ENCODE results near the gene MAU2.

MAU2 gene

GRCh38 chr19:19305696-19306095 lies 14.9 kb upstream of the MAU2 start:
- no peak for DNase-seq (ENCODE audit: low spot score)

GRCh38 chr19:19306191-19306590 lies 14.4 kb upstream of the MAU2 start:
- no peak for DNase-seq (ENCODE audit: low spot score)

GRCh38 chr19:19308373-19308772 lies 12.3 kb upstream of the MAU2 start:
- no peak for DNase-seq (ENCODE audit: low spot score)

GRCh38 chr19:19315444-19315843 lies 5.2 kb upstream of the MAU2 start:
- DNase-seq (ENCODE audit: low spot score) = no peak

GRCh38 chr19:19316082-19316481 lies 4.5 kb upstream of the MAU2 start:
- DNase-seq (ENCODE audit: low spot score) = no peak

GRCh38 chr19:19319732-19320360 lies 783 bp upstream of the MAU2 start:
- no peak for DNase-seq (ENCODE audit: low spot score)

- peak; percentile 69 for DNase-seq (ENCODE audit: low spot score)
These were observed 530 bp downstream of the MAU2 start for GRCh38 chr19:19321141-19321577.

- DNase-seq (ENCODE audit: low spot score) = no peak
These were observed 3.6 kb downstream of the MAU2 start for GRCh38 chr19:19324059-19324770.

GRCh38 chr19:19327672-19328071 lies 7.0 kb downstream of the MAU2 start:
- no peak for DNase-seq (ENCODE audit: low spot score)

- DNase-seq (ENCODE audit: low spot score) = no peak
These were observed 8.5 kb downstream of the MAU2 start for GRCh38 chr19:19329126-19329525.

- no peak for DNase-seq (ENCODE audit: low spot score)
These were observed 13.7 kb downstream of the MAU2 start for GRCh38 chr19:19334063-19334988.

GRCh38 chr19:19334989-19335344 lies 14.3 kb downstream of the MAU2 start:
- no peak for DNase-seq (ENCODE audit: low spot score)

- no peak for DNase-seq (ENCODE audit: low spot score)
These were observed 15.0 kb downstream of the MAU2 start for GRCh38 chr19:19335408-19336158.

- DNase-seq (ENCODE audit: low spot score) = no peak
These were observed 16.0 kb downstream of the MAU2 start for GRCh38 chr19:19336597-19336996.

GRCh38 chr19:19337120-19337519 lies 16.5 kb downstream of the MAU2 start:
- no peak for DNase-seq (ENCODE audit: low spot score)

- DNase-seq (ENCODE audit: low spot score) = no peak
These were observed 17.5 kb downstream of the MAU2 start for GRCh38 chr19:19338082-19338481.

GRCh38 chr19:19341026-19341425 lies 20.4 kb downstream of the MAU2 start:
- no peak for DNase-seq (ENCODE audit: low spot score)

GRCh38 chr19:19342086-19343015 lies 21.7 kb downstream of the MAU2 start:
- DNase-seq (ENCODE audit: low spot score) = peak; percentile 87

GRCh38 chr19:19343016-19343362 lies 22.4 kb downstream of the MAU2 start:
- DNase-seq (ENCODE audit: low spot score) = no peak

GRCh38 chr19:19343762-19344161 lies 23.1 kb downstream of the MAU2 start:
- no peak for DNase-seq (ENCODE audit: low spot score)

- no peak for DNase-seq (ENCODE audit: low spot score)
These were observed 24.6 kb downstream of the MAU2 start for GRCh38 chr19:19345232-19345631.

All from HuH-7 (cell line).